ENCODE results near the gene TYW1B. TPM values are rescaled to one million over a fixed set of nuclear protein-coding genes. Genes with fewer than 3 reads are reported as not detected.
A peak's percentile ranks its signal among the peaks of the same experiment; 100 is the strongest.
"Not testable (repeated sequence)": the region's sequence is repeated elsewhere in the genome, so short reads cannot be mapped to it uniquely, and the experiment has no call there.

Gene TYW1B
- total RNA-seq, 2 donors from 2014 or later, result 2.0 to 2.9 TPM

DNA sequence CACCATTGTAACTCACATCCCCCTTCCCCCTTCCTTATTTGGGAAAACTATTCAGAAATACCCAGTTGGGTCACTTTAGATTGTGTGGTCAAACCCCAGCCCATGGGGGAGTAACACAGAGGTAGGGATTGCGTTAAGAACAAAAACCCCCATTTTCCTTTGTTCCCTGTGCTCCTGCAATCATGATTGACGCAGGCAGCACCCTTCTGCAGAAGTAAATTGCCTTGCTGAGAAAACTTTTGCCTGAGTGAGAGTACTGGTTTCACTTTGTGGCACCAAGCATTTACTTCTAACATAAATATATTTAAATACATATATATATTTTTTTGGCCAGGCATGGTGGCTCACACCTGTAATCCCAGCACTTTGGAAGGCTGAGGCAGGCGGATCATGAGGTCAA is 266.0 kb downstream of the TYW1B start:
- H3K27me3 Mint-ChIP-seq; H3K36me3 Mint-ChIP-seq (ENCODE audit: low read depth); H3K4me1 Mint-ChIP-seq; H3K27ac Mint-ChIP-seq; H3K9me3 Mint-ChIP-seq; H3K4me3 Mint-ChIP-seq; ATAC-seq (replicated peaks): not testable (repeated sequence)

DNA sequence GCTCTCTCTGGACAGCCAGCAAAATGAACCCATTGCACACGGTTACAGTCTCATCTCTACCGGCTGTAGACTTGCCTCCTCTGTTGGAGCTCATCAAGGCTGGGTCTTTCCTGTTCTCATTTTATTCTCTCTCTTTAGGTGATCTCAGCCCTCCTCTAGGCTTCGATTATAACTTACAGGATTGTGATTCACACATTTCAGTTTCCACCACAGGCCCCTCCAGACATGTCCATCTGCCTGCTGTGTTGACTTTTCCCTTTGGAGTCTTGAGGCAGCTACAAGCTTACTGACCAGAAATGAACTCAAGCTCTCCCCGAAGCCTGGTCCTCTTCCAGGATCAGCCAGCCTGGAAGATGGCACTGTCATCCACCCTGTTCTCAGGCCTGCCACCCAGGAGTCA is 268.5 kb downstream of the TYW1B start:
- H3K36me3 Mint-ChIP-seq (ENCODE audit: low read depth); H3K27ac Mint-ChIP-seq; H3K4me3 Mint-ChIP-seq; H3K9me3 Mint-ChIP-seq; H3K27me3 Mint-ChIP-seq; H3K4me1 Mint-ChIP-seq: not testable (repeated sequence)
- ATAC-seq (replicated peaks), result peak; percentile 53

DNA sequence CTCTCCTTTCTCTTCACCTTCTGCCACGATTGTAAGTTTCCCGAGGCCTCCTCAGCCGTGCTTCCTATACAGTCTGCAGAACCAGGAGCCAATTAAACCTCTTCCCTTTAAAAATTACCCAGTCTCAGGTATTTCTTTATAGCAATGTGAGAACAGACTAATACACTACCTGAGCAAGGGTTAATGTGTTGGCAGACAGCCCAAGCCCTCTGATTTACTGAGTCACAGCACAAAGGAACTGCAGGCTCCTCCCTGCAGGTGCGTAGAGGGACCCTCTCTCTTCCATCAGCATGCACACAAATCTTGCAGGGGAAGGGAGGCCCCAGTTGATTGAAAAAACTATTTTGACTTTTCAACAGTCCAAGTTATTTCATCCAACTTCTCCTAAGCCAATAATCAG is 271.3 kb downstream of the TYW1B start:
- H3K9me3 Mint-ChIP-seq; H3K27ac Mint-ChIP-seq; H3K4me3 Mint-ChIP-seq; H3K27me3 Mint-ChIP-seq; ATAC-seq (replicated peaks); H3K36me3 Mint-ChIP-seq (ENCODE audit: low read depth); H3K4me1 Mint-ChIP-seq: not testable (repeated sequence)

DNA sequence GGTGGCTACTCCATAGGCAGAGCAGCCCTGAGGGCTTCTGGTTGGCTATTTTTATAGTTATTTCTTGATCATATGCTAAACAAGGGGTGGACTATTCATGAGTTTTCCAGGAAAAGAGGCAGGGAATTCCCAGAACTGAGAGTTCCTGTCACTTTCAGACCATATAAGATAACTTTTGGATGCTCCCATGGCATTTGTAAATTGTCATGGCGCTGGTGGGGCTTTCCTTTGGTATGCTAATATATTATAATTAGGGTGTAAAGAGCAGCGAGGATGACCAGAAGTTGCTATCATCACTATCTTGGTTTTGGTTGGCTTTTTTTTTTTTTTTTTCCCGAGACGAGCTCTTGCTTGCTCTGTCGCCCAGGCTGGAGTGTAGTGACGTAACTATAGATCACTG is 272.8 kb downstream of the TYW1B start:
- not testable (repeated sequence) for ATAC-seq (replicated peaks); H3K36me3 Mint-ChIP-seq (ENCODE audit: low read depth); H3K9me3 Mint-ChIP-seq; H3K27ac Mint-ChIP-seq; H3K4me1 Mint-ChIP-seq; H3K4me3 Mint-ChIP-seq; H3K27me3 Mint-ChIP-seq

DNA sequence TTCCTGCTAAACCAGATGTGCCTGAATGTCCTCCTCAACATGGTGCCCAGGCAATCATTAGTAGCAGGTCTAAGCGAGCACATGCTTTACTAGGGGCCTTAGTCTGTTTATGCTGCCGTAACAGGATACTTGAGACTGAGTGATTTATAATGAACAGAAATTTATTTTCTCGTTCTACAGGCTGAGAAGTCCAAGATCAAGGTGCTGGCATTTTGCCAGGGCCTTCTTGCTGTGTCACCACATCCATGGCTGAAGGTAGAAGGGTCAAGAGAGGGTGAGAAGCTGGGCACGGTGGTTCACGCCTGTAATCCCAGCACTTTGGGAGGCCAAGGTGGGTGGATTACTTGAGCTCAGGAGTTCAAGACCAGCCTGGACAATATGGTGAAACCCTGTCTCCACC is 273.6 kb downstream of the TYW1B start:
- not testable (repeated sequence) for H3K27me3 Mint-ChIP-seq; H3K27ac Mint-ChIP-seq; H3K4me1 Mint-ChIP-seq; H3K36me3 Mint-ChIP-seq (ENCODE audit: low read depth); ATAC-seq (replicated peaks); H3K4me3 Mint-ChIP-seq
- peaks cover 13% of the 10 kb centered on the region for H3K9me3 Mint-ChIP-seq

GRCh38 chr7:72550454-72550853 is 277.5 kb downstream of the TYW1B start:
- H3K4me1 Mint-ChIP-seq; H3K36me3 Mint-ChIP-seq (ENCODE audit: low read depth); H3K9me3 Mint-ChIP-seq; H3K27me3 Mint-ChIP-seq; H3K27ac Mint-ChIP-seq; ATAC-seq (replicated peaks); H3K4me3 Mint-ChIP-seq: not testable (repeated sequence)

DNA sequence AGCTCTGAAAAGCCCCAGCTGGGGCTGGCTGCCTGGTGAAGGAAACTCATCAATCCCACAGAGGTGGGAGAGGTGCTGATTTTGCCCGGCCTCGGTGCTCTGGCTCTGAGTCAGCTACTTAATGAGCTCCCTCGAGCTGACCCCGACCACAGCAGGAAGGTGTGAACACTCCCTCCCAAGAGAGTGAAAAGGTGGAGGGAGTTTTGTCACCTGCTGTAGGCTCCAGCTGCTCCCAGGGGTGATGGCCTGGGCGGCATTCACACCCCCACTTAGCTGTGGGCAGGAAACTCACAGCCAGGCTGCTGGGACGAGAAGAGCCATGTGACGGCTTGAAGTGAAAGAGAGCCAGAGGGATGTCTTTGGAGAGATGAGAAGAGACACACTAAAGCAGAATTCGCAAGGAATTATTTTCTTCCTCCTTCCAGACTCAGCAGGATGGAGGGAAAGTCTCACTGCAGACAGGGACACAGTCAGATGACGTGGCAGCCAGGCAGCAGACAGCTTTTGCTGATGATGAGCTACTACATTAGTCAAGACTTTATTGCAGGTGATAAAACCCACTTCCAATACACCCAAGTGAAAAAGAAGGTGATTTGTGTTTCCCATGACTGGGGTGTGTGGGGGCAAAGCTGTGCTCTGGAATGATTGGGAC is 281.3 kb downstream of the TYW1B start:
- not testable (repeated sequence) for H3K9me3 Mint-ChIP-seq; ATAC-seq (replicated peaks); H3K27me3 Mint-ChIP-seq; H3K36me3 Mint-ChIP-seq (ENCODE audit: low read depth); H3K4me3 Mint-ChIP-seq; H3K4me1 Mint-ChIP-seq; H3K27ac Mint-ChIP-seq

DNA sequence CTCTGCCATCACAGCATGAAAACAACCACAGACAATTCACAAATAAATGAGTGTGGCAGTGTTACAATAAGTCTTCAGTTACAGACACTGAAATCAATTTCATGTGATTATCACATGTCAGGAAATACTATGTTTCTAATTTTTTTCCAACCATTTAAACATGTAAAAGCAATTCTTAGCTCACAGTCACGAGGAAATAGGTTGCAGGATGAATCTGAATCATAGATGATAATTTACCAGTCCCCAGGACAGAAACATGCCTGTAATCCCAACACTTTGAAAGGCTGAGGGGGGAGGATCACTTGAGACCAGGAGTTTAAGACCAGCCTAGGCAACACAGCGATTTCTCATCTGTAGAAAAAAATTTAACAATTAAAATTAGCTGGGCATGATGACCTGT is 283.5 kb downstream of the TYW1B start:
- H3K27ac Mint-ChIP-seq; H3K36me3 Mint-ChIP-seq (ENCODE audit: low read depth); H3K4me1 Mint-ChIP-seq; ATAC-seq (replicated peaks); H3K9me3 Mint-ChIP-seq; H3K4me3 Mint-ChIP-seq; H3K27me3 Mint-ChIP-seq: not testable (repeated sequence)

- Mint-ChIP-seq H3K27me3 (no peaks in the 10 kb centered on the region), H3K36me3 (ENCODE audit: low read depth) (no peaks in the 10 kb centered on the region), H3K9me3 (no peaks in the 10 kb centered on the region), H3K4me1 (no peaks in the 10 kb centered on the region), H3K27ac (no peak overlapping the region), H3K4me3 (no peak overlapping the region)
- ATAC-seq (replicated peaks), result no peak
Observed at GRCh38 chr7:72540923-72541322, 287.1 kb downstream of the TYW1B start.

- H3K9me3 Mint-ChIP-seq, result no peaks in the 10 kb centered on the region
- no peak for ATAC-seq (replicated peaks)
- no peak overlapping the region for H3K27ac Mint-ChIP-seq
- no peaks in the 10 kb centered on the region for H3K4me1 Mint-ChIP-seq
- H3K4me3 Mint-ChIP-seq, result no peak overlapping the region
- H3K27me3 Mint-ChIP-seq, result no peaks in the 10 kb centered on the region
- no peaks in the 10 kb centered on the region for H3K36me3 Mint-ChIP-seq (ENCODE audit: low read depth)
Observed at GRCh38 chr7:72540106-72540611, 287.8 kb downstream of the TYW1B start.

DNA sequence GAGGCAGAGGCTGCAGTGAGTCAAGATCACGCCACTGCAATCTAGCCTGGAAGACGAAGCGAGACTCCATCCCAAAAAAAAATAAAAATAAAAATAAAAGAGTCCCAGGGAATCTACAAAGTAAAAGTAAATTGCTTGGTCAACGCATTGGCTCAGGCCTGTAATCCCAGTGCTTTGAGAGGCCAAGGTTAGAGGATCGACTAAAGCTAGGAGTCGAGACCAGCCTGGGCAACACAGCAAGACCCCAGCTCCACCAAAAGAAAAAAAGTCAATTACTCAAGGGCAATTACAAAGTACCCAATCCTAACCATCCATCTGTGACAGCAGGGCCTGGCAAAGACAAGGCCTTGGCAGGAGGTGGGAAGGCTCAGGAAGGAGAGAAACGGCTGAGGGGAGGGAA is 288.3 kb downstream of the TYW1B start:
- Mint-ChIP-seq H3K4me3 (no peak overlapping the region), H3K27ac (no peak overlapping the region), H3K27me3 (no peaks in the 10 kb centered on the region), H3K4me1 (no peaks in the 10 kb centered on the region), H3K9me3 (no peaks in the 10 kb centered on the region), H3K36me3 (ENCODE audit: low read depth) (no peaks in the 10 kb centered on the region)
- ATAC-seq (replicated peaks), result no peak

DNA sequence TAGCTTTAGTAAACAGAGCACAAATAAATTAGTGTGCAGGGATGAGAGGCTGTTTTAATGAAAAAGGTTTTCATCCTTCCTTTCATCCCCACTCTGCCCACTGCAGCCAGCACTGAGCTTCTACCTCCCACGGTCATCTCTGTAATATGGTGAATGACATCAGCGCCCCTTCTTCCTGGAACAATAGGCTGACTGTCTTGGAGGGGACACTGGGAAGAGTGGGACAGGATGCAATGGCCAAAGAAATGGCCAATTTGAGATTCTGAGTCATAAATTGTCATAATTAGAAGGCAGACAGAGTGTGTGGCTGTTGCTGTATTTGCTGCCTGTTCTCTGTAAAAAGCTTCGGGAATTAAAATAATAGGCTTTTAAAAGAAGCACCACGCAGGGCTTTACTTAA is 289.1 kb downstream of the TYW1B start:
- Mint-ChIP-seq H3K9me3 (no peaks in the 10 kb centered on the region), H3K36me3 (ENCODE audit: low read depth) (no peaks in the 10 kb centered on the region), H3K27ac (no peak overlapping the region), H3K4me3 (no peak overlapping the region), H3K4me1 (no peaks in the 10 kb centered on the region), H3K27me3 (no peaks in the 10 kb centered on the region)
- ATAC-seq (replicated peaks), result no peak

DNA sequence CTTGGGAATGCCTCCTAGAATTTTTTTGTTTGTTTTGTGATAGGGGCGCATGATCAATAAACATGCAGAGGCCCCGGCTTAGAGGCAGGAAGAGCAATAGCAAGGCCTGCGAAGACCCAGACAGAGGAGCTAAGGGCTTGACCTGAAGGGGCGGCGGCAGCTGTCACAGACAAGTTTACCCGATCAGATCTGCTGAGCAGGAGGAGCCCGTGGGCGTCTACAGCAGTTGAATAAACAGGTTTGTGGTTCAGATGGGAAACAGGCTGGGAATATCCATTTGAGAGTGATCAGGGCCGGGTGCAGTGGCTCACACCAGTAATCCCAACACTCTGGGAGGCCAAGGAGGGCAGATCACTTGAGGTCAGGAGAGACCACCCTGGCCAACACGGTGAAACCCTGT is 289.9 kb downstream of the TYW1B start:
- ATAC-seq (replicated peaks), result no peak
- Mint-ChIP-seq H3K27ac (no peak overlapping the region), H3K9me3 (no peaks in the 10 kb centered on the region), H3K4me3 (no peak overlapping the region), H3K36me3 (ENCODE audit: low read depth) (no peaks in the 10 kb centered on the region), H3K4me1 (no peaks in the 10 kb centered on the region), H3K27me3 (no peaks in the 10 kb centered on the region)

- H3K27ac Mint-ChIP-seq; H3K36me3 Mint-ChIP-seq (ENCODE audit: low read depth); H3K4me3 Mint-ChIP-seq; H3K27me3 Mint-ChIP-seq; ATAC-seq (replicated peaks); H3K9me3 Mint-ChIP-seq; H3K4me1 Mint-ChIP-seq: not testable (repeated sequence)
Observed at GRCh38 chr7:72536038-72536437, 292.0 kb downstream of the TYW1B start.

- not testable (repeated sequence) for H3K36me3 Mint-ChIP-seq (ENCODE audit: low read depth); H3K27me3 Mint-ChIP-seq
Observed at GRCh38 chr7:72531048-72531447, 297.0 kb downstream of the TYW1B start.

More at GRCh38 chr7:72531048-72531447, 297.0 kb downstream of the TYW1B start:
- H3K9me3 Mint-ChIP-seq; H3K4me3 Mint-ChIP-seq; H3K4me1 Mint-ChIP-seq; ATAC-seq (replicated peaks); H3K27ac Mint-ChIP-seq: not testable (repeated sequence)
